ENCODE measurements around the gene ACAD11. TPM values are rescaled to one million over a fixed set of nuclear protein-coding genes. Genes with fewer than 3 reads are reported as not detected.

ACAD11 gene, protein sequence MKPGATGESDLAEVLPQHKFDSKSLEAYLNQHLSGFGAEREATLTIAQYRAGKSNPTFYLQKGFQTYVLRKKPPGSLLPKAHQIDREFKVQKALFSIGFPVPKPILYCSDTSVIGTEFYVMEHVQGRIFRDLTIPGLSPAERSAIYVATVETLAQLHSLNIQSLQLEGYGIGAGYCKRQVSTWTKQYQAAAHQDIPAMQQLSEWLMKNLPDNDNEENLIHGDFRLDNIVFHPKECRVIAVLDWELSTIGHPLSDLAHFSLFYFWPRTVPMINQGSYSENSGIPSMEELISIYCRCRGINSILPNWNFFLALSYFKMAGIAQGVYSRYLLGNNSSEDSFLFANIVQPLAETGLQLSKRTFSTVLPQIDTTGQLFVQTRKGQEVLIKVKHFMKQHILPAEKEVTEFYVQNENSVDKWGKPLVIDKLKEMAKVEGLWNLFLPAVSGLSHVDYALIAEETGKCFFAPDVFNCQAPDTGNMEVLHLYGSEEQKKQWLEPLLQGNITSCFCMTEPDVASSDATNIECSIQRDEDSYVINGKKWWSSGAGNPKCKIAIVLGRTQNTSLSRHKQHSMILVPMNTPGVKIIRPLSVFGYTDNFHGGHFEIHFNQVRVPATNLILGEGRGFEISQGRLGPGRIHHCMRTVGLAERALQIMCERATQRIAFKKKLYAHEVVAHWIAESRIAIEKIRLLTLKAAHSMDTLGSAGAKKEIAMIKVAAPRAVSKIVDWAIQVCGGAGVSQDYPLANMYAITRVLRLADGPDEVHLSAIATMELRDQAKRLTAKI
- 48.6 and 50.6 TPM in 2 replicates for total RNA-seq
- 20.3 and 24.9 TPM in 2 replicates for polyA plus RNA-seq

DNA sequence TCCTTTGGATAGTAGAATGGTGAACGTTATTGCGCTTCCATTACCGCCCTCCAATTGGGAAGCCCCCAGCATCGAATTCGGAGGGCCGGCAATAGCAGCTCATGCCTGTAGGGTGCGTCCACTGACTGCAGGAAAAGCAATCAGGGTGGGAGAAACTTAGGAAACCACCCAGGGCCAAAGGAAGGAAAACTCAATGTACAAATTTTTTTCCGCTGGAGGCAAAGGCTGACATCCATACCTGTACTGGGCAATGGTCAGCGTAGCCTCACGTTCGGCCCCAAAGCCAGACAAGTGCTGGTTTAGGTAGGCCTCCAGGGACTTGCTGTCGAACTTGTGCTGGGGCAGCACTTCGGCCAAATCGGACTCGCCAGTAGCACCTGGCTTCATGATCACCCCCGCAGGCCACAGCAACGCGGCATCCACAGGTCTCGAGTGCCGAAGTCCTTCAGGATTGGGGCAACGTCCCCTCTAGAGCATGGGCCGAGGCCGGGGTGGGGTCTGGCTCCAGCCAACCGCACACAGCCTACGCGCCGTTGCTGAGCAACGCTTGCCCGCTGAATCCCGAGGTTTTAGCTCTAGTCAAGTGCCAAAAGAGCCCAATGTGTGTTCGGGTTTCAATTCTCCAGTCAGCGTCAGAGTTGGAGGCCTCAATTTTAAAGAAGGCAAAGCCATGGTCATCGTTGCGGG is at the start of gene ACAD11:
Gene ACAD11, minus strand, starts transcription at position 445 of the 687 bp plus-strand sequence. Its CDS starts 58 bp downstream, at position 387.
- peaks cover 23% of the 10 kb centered on the region for H3K4me1 ChIP-seq (ENCODE audit: insufficient read depth)

DNA sequence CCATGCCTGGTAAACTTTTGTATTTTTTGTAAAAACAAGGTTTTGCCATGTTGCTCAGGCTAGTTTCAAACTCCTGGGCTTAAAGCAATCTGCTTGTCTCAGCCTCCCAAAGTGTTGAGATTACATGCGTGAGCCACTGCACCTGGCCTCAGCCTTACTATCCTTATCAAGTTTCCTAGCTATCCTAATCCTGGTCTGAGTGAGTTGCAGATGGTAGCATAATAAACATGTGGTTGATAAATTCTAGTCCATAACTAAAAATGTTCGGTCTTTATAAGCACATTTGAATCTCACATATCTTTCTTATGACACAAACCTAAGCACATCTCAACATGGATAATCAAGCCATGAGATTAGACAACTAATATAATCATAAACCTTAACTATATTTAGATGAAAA is 44.1 kb upstream of the ACAD11 start:
- no peak overlapping the region for H3K4me3 ChIP-seq
- no peaks in the 10 kb centered on the region for H3K79me2 ChIP-seq
- H3K27me3 ChIP-seq, result no peaks in the 10 kb centered on the region
- no peak overlapping the region for H2AFZ ChIP-seq
- no peak for DNase-seq (ENCODE audit: low spot score)
- no peak overlapping the region for H3K27ac ChIP-seq
- H3K4me1 ChIP-seq (ENCODE audit: insufficient read depth), result no peaks in the 10 kb centered on the region
- TF ChIP-seq EZH2 (IDR thresholded peaks at IDR 0.05; ENCODE audit: borderline replicate concordance), result no peak
- no peak for TF ChIP-seq EZH2phosphoT487 (IDR thresholded peaks at IDR 0.05; ENCODE audit: low read depth, severe bottlenecking, unreplicated experiment)
- TF ChIP-seq, protein P1, sequence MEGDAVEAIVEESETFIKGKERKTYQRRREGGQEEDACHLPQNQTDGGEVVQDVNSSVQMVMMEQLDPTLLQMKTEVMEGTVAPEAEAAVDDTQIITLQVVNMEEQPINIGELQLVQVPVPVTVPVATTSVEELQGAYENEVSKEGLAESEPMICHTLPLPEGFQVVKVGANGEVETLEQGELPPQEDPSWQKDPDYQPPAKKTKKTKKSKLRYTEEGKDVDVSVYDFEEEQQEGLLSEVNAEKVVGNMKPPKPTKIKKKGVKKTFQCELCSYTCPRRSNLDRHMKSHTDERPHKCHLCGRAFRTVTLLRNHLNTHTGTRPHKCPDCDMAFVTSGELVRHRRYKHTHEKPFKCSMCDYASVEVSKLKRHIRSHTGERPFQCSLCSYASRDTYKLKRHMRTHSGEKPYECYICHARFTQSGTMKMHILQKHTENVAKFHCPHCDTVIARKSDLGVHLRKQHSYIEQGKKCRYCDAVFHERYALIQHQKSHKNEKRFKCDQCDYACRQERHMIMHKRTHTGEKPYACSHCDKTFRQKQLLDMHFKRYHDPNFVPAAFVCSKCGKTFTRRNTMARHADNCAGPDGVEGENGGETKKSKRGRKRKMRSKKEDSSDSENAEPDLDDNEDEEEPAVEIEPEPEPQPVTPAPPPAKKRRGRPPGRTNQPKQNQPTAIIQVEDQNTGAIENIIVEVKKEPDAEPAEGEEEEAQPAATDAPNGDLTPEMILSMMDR (IDR thresholded peaks at IDR 0.05; ENCODE audit: poor library complexity), result no peak
- H3K9me3 ChIP-seq (ENCODE audit: low read depth), result no peaks in the 10 kb centered on the region
- no peak overlapping the region for H3K4me2 ChIP-seq
- no peaks in the 10 kb centered on the region for H3K9me2 ChIP-seq (replicated peaks; ENCODE audit: insufficient read depth)
- no peaks in the 10 kb centered on the region for H4K20me1 ChIP-seq (ENCODE audit: insufficient read depth, poor library complexity, severe bottlenecking)
- H3K36me3 ChIP-seq (replicated peaks; ENCODE audit: insufficient read depth, low read depth), result no peaks in the 10 kb centered on the region
- 77% methylated on average over 2 of the region's 2 CpGs for WGBS (ENCODE audit: low lambda C conversion rate, missing lambda C conversion rate)

More for the DNA sequence above, at the start of gene ACAD11:
- H3K4me2 ChIP-seq, result peak within 1 kb of the TSS; percentile 89
- DNase-seq (ENCODE audit: low spot score), result peak; percentile 78
- H3K36me3 ChIP-seq (replicated peaks; ENCODE audit: insufficient read depth, low read depth), result no peaks in the 10 kb centered on the region
- H2AFZ ChIP-seq, result peak within 1 kb of the TSS; percentile 90
- WGBS (ENCODE audit: low lambda C conversion rate, missing lambda C conversion rate), result under 1% methylated on average over 34 of the region's 34 CpGs
- H3K4me3 ChIP-seq, result peak within 1 kb of the TSS; percentile 99
- H3K27ac ChIP-seq, result peak within 1 kb of the TSS; percentile 96
- H3K79me2 ChIP-seq, result peaks cover 66% of the 10 kb centered on the region
- H3K9me2 ChIP-seq (replicated peaks; ENCODE audit: insufficient read depth), result no peaks in the 10 kb centered on the region
- no peaks in the 10 kb centered on the region for H3K9me3 ChIP-seq (ENCODE audit: low read depth)
- TF ChIP-seq EZH2phosphoT487 (IDR thresholded peaks at IDR 0.05; ENCODE audit: low read depth, severe bottlenecking, unreplicated experiment), result no peak
- no peak for TF ChIP-seq EZH2 (IDR thresholded peaks at IDR 0.05; ENCODE audit: borderline replicate concordance)
- TF ChIP-seq, protein P1 (IDR thresholded peaks at IDR 0.05; ENCODE audit: poor library complexity), result peak; percentile 50
- H4K20me1 ChIP-seq (ENCODE audit: insufficient read depth, poor library complexity, severe bottlenecking), result no peaks in the 10 kb centered on the region
- H3K27me3 ChIP-seq, result no peaks in the 10 kb centered on the region

DNA sequence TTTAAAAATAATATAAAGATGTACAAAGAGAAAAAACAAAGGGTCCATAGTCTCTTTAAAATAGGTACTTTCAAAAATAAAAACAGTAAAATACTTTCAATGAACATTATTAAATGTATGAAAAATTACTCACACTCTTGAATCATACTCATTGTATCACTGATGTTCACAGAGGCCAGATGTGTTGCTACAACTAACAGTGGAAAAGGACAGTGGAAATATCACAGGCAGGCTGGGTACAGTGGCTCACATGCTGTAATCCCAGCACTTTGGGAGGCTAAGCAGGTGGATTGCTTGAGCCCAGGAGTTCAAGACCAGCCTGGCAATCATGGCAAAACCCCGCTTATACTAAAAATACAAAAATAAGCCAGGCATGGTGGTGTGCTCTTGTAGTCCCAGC is 35.8 kb upstream of the ACAD11 start:
- H3K4me1 ChIP-seq (ENCODE audit: insufficient read depth), result no peaks in the 10 kb centered on the region

More for the DNA sequence above, 35.8 kb upstream of the ACAD11 start:
- H3K4me3 ChIP-seq, result no peak overlapping the region
- no peak for DNase-seq (ENCODE audit: low spot score)
- no peak overlapping the region for H3K27ac ChIP-seq
- no peaks in the 10 kb centered on the region for H3K27me3 ChIP-seq
- H3K9me3 ChIP-seq (ENCODE audit: low read depth), result no peaks in the 10 kb centered on the region
- no peaks in the 10 kb centered on the region for H3K79me2 ChIP-seq
- H2AFZ ChIP-seq, result no peak overlapping the region
- H3K36me3 ChIP-seq (replicated peaks; ENCODE audit: insufficient read depth, low read depth), result no peaks in the 10 kb centered on the region
- no peak overlapping the region for H3K4me2 ChIP-seq
- WGBS (ENCODE audit: low lambda C conversion rate, missing lambda C conversion rate), result 100% methylated on average over 1 of the region's 1 CpG
- no peaks in the 10 kb centered on the region for H4K20me1 ChIP-seq (ENCODE audit: insufficient read depth, poor library complexity, severe bottlenecking)
- TF ChIP-seq, protein P1 (IDR thresholded peaks at IDR 0.05; ENCODE audit: poor library complexity), result no peak
- TF ChIP-seq EZH2 (IDR thresholded peaks at IDR 0.05; ENCODE audit: borderline replicate concordance), result no peak
- no peak for TF ChIP-seq EZH2phosphoT487 (IDR thresholded peaks at IDR 0.05; ENCODE audit: low read depth, severe bottlenecking, unreplicated experiment)
- no peaks in the 10 kb centered on the region for H3K9me2 ChIP-seq (replicated peaks; ENCODE audit: insufficient read depth)

Data from hepatocyte (in vitro differentiated cells).